DND-41 (cell line): ENCODE results near the gene CTBP1.
A peak's percentile ranks its signal among the peaks of the same experiment; 100 is the strongest.

ENCODE experiments used
- ATAC-seq: fragments of 200-7000 bp; cut with Tn5 transposase; 3 replicates; pipeline ENCODE4 v1.9.1; 2021; ENCODE audit warnings: low read depth; ENCODE audit not compliant: insufficient read depth
- DNase-seq: peaks from one replicate; pipeline ENCODE4 v3.0.0-alpha.2; 2020
- H2AFZ ChIP-seq: 2 replicates; pipeline ENCODE4 v1.6.0; 2012; ENCODE audit warnings: low read depth, low read length
- H3K27ac ChIP-seq: 2 replicates; pipeline ENCODE4 v1.5.1; 2012; ENCODE audit warnings: low read length, inconsistent platforms
- H3K27me3 ChIP-seq: fragments of 200-600 bp; sonication (generic); 2 replicates; pipeline ENCODE4 v1.6.0; 2012; ENCODE audit warnings: low read length, mild to moderate bottlenecking, inconsistent platforms; ENCODE audit not compliant: insufficient read depth, poor library complexity
- H3K36me3 ChIP-seq: 2 replicates; pipeline ENCODE4 v1.5.1; 2012; ENCODE audit warnings: low read length, inconsistent platforms; ENCODE audit not compliant: insufficient read depth
- H3K4me1 ChIP-seq: 2 replicates; pipeline ENCODE4 v1.5.1; 2012; ENCODE audit warnings: mild to moderate bottlenecking, low read length; ENCODE audit not compliant: insufficient read depth
- H3K4me2 ChIP-seq: 2 replicates; pipeline ENCODE4 v1.6.0; 2012; ENCODE audit warnings: mild to moderate bottlenecking, moderate library complexity, low read length, inconsistent platforms; ENCODE audit not compliant: insufficient read depth
- H3K4me3 ChIP-seq, 2 experiments: fragments of 200-600 bp in 1 of 2; shearing (Covaris generic) in 1 of 2; 2 replicates each; pipeline ENCODE4 v1.5.1; 2012 to 2016; ENCODE audit warnings: inconsistent platforms in 2 of 2, low read length in 2 of 2, mild to moderate bottlenecking in 2 of 2, low read depth in 1 of 2, moderate library complexity in 1 of 2
- H3K79me2 ChIP-seq: 2 replicates; pipeline ENCODE4 v1.6.0; 2012; ENCODE audit warnings: low read length, inconsistent platforms; ENCODE audit not compliant: insufficient read depth
- H3K9ac ChIP-seq: 2 replicates; pipeline ENCODE4 v1.6.0; 2012; ENCODE audit warnings: low read depth, mild to moderate bottlenecking, inconsistent platforms, low read length, moderate library complexity
- H3K9me3 ChIP-seq: 2 replicates; pipeline ENCODE4 v1.5.1; 2012; ENCODE audit warnings: low read length, moderate library complexity, mild to moderate bottlenecking, inconsistent platforms; ENCODE audit not compliant: insufficient read depth, severe bottlenecking
- H4K20me1 ChIP-seq: 2 replicates; pipeline ENCODE4 v1.6.0; 2012; ENCODE audit warnings: low read length; ENCODE audit not compliant: insufficient read depth
- EZH2 ChIP-seq: IDR thresholded peaks from 3 replicates; pipeline ENCODE4 v1.6.1; 2012; ENCODE audit warnings: borderline replicate concordance, low read depth, mild to moderate bottlenecking, moderate library complexity, low read length, inconsistent platforms; ENCODE audit not compliant: severe bottlenecking
- TF ChIP-seq, protein P1 (sequence below): IDR thresholded peaks from 2 replicates; pipeline ENCODE4 v1.5.1; 2012; ENCODE audit warnings: borderline replicate concordance, low read length, moderate library complexity, mild to moderate bottlenecking; ENCODE audit not compliant: poor library complexity, severe bottlenecking; ENCODE audit errors: extremely low read depth

CTBP1 gene

DNA sequence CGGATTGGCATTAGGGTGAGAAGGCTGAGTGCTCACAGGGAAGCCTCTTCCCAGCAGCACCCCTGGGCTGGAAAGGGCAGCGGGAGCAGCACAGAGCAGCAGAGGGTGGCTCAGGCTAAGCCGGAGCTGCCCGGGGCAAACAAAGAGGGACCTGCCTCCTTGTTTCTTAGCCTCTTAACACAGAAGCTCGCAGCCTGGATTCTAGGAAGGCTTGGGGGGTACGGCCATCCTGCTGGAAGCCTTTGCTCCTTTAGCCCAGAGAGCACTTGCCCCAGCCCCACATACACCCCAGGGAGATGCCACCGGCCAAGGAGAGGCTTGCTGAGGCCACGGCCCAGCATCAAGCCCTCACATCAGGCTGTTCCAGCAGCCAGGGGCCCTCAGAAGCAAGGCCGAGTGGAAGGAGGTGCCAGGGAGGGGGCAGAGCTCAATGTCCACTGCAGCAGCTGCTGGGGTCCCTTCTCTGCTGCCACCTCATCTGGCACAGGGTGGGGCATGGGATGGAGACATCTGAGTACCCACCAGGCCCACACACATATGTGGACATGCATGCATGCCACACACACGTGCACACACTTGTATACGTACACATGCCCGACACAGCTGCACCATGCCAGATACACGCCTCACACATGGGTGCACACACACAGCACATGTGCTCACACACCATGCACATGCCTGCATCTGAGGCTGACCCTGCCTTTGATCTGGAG lies 56.3 kb downstream of the CTBP1 start:
- Histone ChIP-seq H2AFZ (no peak overlapping the region), H3K27ac (peak overlapping the region; percentile 12; the same call in 1 of the 2 replicates), H3K79me2 (peaks cover 8% of the 10 kb centered on the region; the same call in 1 of the 2 replicates), H3K4me2 (no peak overlapping the region), H3K36me3 (peaks cover 17% of the 10 kb centered on the region), H3K27me3 (no peaks in the 10 kb centered on the region), H3K4me1 (no peaks in the 10 kb centered on the region), H3K9ac (no peak overlapping the region), H3K9me3 (no peaks in the 10 kb centered on the region), H3K4me3 (no peak overlapping the region), H4K20me1 (no peaks in the 10 kb centered on the region)
- TF ChIP-seq, protein P1, sequence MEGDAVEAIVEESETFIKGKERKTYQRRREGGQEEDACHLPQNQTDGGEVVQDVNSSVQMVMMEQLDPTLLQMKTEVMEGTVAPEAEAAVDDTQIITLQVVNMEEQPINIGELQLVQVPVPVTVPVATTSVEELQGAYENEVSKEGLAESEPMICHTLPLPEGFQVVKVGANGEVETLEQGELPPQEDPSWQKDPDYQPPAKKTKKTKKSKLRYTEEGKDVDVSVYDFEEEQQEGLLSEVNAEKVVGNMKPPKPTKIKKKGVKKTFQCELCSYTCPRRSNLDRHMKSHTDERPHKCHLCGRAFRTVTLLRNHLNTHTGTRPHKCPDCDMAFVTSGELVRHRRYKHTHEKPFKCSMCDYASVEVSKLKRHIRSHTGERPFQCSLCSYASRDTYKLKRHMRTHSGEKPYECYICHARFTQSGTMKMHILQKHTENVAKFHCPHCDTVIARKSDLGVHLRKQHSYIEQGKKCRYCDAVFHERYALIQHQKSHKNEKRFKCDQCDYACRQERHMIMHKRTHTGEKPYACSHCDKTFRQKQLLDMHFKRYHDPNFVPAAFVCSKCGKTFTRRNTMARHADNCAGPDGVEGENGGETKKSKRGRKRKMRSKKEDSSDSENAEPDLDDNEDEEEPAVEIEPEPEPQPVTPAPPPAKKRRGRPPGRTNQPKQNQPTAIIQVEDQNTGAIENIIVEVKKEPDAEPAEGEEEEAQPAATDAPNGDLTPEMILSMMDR, result no peak
- no peak for TF ChIP-seq EZH2
- DNase-seq (peak; percentile 3), ATAC-seq (no peak; the same call in 2 of the 3 replicates)

DNA sequence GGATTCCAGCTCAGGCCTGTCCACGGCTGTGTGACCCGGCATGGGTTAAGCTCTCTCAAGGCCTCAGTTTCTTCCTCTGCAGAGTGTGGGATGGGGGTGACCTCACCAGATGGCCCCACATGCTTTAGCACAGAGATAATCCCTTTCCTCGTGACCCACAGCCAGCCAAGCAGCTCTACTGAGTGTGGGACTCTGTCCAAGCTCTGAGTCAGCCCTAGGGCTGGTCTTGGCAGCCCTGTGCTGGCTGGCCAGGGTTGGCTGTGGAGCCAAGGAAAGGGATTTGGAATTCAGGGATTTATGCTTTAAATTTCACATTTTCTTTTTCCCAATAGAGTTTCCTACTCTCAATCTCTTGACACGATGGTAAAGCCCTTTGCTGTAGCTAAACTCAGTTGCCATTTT lies 56.8 kb downstream of the CTBP1 start:
- DNase-seq (no peak), ATAC-seq (no peak)
- Histone ChIP-seq H3K4me2 (no peak overlapping the region), H3K9me3 (no peaks in the 10 kb centered on the region), H3K27me3 (no peaks in the 10 kb centered on the region), H2AFZ (no peak overlapping the region), H4K20me1 (no peaks in the 10 kb centered on the region), H3K4me3 (no peak overlapping the region), H3K79me2 (peaks cover 8% of the 10 kb centered on the region; the same call in 1 of the 2 replicates), H3K9ac (no peak overlapping the region), H3K36me3 (peaks cover 14% of the 10 kb centered on the region), H3K4me1 (no peaks in the 10 kb centered on the region), H3K27ac (no peak overlapping the region; the same call in 1 of the 2 replicates)
- TF ChIP-seq EZH2, result no peak
- TF ChIP-seq, protein P1, result no peak

DNA sequence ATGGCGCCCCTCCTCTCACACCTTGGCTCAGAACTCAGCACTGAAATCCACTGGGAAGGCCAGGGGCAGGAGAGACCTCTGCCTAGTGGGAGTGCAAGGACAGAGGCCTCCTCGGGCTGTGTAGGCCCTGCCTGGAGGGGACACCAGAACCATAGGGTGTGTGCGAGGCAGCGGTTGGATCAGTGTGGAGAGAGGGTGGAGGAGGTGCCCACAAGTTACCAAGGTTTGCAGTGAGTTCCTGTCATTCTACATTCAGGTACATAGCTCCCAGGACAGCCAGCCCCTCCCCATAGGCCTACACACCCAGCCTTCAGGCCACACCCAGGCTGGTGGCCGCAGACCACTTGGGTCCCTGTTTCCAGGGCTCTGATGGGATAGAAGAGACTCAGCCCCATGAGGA lies 57.3 kb downstream of the CTBP1 start:
- no peak for ATAC-seq
- Histone ChIP-seq H3K9ac (no peak overlapping the region), H3K27ac (no peak overlapping the region; the same call in 1 of the 2 replicates), H3K9me3 (no peaks in the 10 kb centered on the region), H3K36me3 (peaks cover 9% of the 10 kb centered on the region), H2AFZ (no peak overlapping the region), H3K4me1 (no peaks in the 10 kb centered on the region), H4K20me1 (no peaks in the 10 kb centered on the region), H3K4me2 (no peak overlapping the region), H3K4me3 (no peak overlapping the region), H3K27me3 (no peaks in the 10 kb centered on the region), H3K79me2 (peaks cover 5% of the 10 kb centered on the region; the same call in 1 of the 2 replicates)
- no peak for TF ChIP-seq EZH2
- TF ChIP-seq, protein P1, result no peak
- peak; percentile 3 for DNase-seq
